ENCODE results near the gene PTCSC3.
"Not testable (repeated sequence)": the region's sequence is repeated elsewhere in the genome, so short reads cannot be mapped to it uniquely, and the experiment has no call there.

The PTCSC3 gene

DNA sequence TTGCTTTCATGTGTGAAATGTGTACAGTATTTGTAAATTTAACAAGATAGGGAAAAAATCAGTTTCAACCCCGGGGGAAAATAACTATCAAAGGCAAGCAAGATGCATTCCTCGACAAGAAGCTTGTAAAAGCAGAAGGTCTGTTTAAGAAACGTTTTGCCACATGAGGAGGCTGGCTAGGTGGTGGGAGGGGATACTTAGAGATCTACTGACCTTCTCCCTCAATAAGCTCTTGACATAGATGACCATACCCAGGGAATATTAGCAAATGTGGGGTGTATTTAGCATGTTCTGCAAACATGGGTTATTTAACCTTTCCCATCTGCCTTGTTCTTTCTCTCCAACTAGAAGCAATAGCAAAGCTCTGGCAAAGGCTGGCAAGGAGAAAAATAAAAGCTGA, 4.9 kb downstream of the PTCSC3 start:
- no peak for DNase-seq

DNA sequence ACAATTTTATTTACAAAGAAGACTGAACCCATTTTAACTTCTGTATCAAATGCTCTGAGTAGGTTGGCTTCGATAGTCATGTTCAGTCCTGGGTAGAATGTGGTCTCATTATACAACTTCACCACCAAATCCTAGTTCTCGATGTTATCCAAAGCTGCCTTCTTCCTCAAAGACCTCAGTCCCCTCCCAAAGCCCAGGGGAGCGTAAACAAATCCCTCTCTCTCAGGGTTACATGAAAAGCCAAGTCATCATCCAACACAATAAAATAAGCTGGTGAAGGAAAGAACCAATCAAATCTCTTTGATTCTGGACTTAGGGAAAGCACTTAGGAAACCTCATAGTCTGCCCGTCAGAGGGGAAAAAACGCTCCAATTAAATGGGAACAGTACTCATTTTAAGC, 9.1 kb downstream of the PTCSC3 start:
- no peak for DNase-seq

DNA sequence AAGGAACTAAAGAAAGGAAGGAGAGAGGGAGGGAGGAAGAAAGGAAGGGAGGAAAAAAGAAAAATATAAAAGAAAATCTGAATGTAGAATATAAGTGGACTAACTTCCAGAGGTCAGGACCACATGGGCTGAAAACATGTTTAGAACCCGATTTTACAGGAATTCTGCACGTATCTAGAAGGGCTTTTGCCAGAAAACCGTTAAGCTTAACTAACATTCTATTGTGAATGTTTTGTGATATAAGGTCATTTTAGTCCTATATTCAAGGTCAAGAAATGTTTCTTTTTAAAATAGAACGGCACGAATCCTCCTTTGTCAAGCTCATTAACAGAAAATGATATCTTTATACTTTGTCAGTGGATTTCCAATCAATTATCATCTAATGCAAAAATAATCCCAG, 13.1 kb downstream of the PTCSC3 start:
- no peak for DNase-seq

DNA sequence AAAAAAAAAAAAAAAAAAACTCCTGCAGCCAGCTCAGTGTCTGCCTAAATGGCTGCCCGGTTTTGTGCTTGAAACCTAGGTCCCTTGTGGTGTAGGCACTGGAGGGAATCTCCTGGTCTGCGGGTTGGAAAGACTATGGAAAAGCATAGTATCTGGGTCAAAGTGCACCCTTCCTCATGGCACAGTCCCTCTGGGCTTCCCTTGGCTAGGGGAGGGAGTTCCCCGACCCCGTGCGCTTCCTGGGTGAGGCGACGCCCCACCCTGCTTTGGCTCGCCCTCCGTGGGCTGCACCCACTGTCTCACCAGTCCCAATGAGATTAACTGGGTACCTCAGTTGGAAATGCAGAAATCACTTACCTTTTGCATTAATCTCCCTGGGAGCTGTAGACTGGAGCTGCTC, 14.3 kb downstream of the PTCSC3 start:
- DNase-seq = no peak

DNA sequence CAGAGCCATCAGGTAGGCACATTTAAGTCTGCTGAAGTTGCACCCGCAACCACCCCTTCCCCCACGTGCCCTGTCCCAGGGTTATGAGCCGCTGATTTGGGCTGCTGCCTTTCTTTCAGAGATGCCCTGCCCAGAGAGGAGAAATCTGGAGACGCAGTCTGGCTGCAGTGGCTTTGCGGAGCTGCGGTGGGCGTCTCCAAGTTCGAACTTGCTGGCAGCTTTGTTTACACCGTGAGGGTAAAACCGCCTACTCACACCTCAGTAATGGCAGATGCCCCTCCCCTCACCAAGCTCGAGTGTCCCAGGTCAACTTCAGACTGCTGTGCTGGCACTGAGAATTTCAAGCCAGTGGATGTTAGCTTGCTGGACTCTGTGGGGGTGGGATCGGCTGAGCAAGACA, 14.7 kb downstream of the PTCSC3 start:
- no peak for DNase-seq

DNA sequence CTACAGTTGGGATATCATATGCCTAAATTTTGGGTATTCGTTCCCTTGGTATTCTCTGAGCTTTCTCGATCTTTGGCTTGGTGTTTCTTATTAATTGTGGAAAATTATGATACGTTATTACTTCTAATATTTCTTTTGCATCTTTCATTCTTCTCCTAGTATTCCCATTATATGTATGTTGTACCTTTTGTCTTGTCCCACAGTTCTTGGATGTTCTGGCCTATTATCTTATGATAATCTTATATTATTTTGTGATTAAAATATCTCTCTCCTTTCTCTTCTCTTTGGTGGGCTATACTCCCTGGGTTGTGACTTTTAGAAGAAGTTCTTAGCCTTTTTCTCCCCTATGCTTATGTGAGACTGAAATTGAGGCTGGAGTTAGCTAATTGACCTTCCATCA, 25.2 kb downstream of the PTCSC3 start:
- DNase-seq = no peak

DNA sequence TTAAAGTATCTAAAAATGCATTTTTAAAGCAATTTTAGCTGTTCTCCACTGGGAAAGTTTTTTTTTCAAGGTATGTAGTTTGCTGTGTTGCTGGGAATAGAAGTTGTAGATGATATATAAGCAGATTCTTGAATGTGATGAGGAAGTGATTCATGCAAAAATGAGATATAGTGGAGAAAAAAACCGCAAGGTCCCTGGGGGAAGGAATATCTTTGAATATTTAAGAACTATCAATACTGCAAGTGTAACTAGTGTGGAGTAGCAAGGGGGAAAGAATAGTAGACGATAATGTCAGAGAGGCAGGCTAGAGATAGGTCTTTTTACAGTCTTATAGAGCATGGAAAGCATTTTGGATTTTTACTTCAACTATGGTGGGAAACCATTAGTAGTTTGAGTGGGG, 42.5 kb downstream of the PTCSC3 start:
- DNase-seq = no peak

DNA sequence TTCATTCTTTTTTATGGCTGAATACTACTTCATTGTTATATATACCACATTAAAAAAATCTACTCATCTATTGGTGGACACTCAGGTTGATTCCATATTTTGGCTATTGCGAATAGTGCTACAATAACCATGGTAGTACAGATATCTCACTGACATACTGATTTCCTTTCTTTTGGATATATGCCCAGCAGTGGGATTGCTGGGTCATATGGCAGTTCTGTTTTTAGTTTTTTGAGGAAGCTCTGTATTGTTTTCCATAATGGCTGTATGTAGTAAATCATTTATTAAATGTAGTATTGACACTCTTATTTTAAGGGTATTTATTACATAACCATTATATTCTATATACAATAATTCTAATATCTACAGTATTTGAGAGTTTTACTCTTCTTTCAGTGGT, 43.7 kb downstream of the PTCSC3 start:
- no peak for DNase-seq

DNA sequence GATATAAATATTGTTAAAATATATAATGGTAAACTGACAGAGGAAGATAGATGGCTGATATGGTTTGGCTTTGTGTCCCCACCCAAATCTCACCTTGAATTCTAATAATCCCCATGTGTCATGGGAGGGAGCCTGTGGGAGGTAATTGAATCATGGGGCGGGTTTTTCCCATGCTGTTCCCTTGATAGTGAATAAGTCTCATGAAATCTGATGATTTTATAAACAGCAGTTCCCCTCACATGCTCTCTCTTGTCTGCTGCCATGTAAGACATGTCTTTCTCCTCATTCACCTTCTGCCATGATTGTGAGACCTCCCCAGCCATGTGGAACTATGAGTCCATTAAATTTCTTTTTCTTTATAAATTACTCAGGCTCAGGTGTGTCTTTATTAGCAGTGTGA, 46.3 kb downstream of the PTCSC3 start:
- DNase-seq = no peak

DNA sequence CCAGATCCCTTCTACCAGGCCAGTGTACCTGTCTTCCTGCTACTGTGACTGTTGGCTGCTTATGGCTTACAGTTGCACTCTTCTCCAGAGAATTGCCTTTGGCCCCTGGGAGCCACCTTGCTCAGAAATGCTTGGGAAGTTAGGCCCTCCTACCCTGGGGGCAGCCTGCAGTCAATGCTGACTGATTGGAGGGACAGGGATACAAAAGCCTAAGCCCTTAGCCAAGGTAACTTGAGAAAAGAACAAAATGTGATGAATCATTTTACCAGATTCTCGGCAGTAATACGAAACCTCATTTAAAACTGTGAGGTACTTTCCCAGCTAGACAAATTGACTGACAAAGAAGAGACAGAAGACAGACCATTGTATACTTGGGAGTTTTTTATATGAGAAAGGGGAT, 47.3 kb downstream of the PTCSC3 start:
- DNase-seq = no peak

DNA sequence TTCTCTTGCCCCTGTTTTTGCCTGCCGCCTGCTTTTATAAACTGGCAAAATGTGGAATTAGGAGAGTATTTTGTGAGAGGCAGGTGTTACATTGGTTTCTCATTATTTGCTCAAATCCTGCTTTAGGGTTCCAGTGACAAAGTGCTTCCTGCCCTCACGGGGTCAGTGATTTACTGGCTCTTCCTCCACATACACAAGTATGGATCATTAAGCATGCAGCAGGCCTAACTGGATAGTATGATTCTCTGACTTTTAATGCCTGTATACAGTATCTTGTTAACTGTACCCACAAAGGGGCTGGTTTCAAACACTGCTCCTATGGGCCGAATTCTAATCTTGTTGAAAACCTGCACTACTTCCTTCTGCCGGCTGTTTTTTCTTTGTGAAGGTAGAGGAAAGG, 63.2 kb downstream of the PTCSC3 start:
- no peak for DNase-seq

DNA sequence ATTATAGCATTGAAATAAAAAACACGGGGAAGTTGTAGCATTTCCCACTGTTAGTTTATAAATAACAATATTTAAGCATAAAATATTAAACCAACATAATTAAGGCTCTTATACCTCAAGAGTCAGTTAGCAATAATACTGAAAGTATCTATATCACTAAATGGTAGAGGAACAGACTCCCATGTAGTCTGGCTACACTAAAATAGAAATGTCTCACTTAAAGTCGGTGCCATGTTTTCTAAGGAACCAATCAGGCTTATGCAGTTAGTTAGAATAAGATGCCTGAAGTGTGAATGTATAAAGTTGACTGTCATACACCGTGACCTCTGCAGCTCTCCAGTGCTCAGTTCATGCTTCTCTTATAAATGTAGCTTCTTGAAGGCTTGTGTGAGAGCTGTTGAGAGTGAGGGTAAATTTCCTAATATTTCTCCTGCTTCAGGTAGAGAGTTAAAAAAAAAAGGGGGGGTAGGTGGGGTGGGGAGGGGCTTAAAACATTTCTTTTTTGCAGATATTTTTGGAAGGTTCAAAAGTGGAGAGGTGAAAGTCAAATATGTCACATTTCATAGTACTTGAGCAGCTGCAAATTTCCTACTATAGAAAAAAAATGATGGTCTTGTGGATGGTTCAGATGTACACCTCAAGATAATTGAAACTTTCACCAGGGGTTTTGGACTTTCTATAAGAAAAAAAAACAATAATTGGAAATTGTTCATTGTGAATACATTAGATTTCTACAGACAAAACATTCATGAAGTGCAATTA, 64.5 kb downstream of the PTCSC3 start:
- DNase-seq = no peak

DNA sequence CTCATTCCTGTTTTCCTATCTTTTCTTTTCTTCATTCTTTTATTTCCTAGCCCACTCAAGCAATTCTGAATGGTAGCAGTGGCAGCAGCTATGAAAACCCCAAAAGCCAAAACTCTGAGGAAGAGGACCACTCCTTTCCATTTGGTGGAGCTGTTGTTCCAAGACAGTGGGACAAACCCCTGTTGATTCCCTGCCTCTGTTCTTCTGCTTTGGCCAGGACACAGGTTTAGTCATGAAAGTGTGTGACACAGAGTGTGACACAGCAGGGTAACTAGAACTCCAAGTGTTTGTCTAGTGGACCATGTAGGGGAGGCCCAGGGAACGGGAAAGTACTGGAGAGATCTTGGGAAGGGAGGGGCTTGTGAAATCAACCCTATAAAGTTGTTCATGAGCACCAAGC, 71.1 kb downstream of the PTCSC3 start:
- no peak for DNase-seq

DNA sequence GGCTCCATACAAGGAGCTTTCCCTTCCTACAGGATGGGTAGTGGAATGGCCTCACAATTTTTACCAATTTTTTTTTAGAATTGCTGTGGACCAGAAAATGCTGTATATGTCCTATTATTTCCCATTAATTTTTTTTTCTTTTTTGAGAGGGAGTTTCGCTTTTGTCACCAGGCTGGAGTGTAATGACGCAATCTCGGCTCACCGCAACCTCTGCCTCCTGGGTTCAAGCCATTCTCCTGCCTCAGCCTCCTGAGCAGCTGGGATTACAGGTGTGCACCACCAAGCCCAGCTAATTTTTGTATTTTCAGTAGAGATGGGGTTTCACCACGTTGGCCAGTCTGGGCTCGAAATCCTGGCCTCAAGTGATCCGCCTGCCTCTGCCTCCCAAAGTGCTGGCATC, 72.3 kb downstream of the PTCSC3 start:
- DNase-seq = not testable (repeated sequence)

DNA sequence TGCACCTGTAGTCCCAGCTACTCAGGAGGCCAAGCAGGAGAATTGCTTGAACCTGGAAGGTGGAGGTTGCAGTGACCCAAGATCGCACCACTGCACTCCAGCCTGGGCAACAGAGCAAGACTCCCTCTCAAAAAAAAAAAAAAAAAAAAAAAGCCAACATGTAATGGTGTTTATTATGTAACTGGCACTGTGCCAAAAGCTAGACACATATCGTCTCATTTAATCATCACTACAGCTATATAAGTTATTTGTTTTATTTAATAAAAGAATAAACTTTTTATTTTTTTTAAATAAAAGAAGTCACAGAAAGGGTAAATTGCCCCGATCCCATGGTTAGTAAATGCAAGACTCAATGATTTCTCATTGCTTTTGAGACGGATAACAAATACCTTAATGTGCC, 76.9 kb downstream of the PTCSC3 start:
- DNase-seq = no peak

DNA sequence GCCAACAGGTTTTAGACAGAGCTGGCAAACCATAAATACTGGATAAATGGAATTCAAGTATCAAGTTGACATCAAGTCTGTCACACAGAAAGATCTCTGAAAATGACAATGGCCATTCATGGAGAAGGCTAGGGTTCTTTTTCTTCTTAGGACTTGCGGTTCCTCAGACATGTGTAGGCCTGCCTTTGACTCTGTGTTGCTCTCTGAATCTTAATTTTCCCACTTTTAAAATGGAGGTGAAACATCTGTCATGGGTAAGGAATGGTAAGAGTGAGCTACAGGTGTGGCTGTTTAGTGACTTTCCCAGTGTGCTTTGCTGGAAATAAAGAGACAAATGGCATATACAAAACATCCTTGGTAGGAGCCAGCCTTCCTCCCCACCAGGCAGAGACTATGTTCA, 79.2 kb downstream of the PTCSC3 start:
- DNase-seq = no peak

DNA sequence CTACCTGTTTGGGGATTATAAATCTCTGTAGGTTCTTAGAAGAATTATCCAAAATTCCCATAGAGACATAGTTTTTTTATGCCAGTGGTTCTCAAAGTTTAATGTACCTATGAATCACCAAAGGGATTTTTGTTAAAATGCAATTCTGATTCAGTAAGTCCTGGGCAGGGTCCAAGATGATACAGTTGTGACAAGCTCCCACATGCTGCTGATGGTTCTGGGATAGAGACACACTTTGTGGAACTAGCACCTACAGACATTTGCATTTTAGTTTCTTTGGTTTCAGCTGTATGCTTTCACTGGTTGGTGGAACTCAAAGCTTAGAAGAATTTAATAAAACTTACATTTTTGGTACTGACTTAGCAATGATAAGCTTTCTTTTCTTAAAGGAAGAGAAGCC, 80.4 kb downstream of the PTCSC3 start:
- DNase-seq = no peak

DNA sequence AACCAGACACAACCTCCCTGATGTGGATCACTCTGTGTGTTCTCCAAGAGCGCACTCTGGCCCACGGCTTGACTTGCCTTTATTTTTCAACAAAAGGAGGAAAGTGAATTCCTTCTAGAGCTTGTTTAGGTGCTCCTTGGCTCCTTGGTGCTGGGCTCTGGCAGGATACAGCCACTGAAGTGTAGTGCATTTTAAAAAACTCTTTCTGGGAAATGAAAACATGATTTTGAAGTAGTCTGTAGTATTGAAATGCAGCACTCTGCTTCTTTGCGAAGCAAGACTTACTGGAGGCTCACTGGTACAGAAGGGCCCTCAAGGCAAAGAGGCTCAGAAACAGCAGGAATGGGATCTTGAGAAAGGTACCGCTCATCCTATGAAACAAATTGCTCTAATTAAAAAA, 81.6 kb downstream of the PTCSC3 start:
- DNase-seq = no peak

DNA sequence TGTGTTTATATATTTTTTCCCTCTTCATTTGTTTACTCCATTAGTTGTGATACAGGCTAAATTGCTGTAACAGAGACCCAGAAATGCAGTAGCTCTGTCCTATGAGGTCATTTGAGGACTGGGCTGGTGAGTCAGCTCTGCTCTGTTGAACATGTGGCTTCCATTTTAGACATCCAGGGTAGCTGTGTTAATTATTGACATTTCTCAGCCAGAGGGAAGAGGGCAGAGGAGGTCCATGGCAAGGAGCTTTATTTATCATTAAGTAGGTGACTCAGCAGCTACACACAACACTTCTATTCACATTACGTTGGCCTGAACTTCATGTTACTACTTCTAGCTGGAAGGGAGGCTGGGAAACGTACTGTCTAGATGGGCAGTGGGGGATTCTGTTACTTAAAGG, 85.4 kb downstream of the PTCSC3 start:
- no peak for DNase-seq

DNA sequence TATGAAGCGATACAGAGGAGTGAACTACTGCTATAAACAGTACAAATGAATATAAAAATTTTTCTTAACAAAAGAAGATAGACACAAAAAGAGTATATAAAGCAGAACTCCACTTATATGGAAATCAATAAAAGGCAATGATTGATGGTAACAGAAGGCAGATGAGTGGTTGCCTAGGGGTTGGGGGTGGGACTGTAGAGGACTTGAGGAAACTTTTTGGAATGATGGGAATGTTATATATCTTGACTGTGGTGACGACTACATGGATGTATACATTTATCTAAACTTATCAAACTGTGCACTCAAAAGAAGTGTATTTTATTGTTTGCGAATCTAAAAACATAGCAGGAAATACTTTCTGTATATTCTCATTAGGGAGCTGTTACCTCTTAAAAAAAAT, 89.1 kb downstream of the PTCSC3 start:
- no peak for DNase-seq

DNA sequence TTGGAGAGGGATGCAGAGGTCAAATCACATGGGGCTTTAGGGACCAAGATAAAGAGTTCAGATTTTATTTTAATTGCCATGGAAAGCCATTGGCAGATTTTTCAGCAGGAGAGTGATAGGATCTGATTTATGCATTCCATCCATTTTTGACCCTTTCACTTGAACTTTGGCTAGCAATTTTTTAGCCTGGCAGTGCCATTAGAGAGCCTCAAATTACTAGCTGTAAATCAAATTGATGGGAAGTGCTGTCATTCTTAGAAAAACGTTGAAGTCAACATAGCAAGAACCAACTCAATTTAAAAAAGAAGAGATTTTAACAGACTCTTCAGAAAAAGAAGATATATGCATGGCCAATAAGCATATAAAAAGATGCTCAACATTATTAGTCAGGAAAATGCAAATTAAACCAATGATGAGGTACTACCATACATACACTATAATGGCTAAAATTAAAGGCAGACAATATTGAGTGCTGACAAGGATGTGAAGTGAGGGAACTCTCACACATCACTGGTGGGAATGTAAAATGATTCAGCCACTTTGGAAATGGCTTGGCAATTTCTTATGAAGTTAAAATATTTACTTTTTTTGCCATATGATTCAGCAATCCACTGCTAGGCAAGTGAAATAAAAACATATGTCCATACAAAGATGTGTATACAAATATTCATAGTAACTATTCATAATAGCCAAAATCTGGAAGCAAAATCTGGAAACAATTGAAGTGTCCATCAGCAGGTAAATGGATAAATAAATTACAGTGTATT, 89.7 kb downstream of the PTCSC3 start:
- DNase-seq = no peak

DNA sequence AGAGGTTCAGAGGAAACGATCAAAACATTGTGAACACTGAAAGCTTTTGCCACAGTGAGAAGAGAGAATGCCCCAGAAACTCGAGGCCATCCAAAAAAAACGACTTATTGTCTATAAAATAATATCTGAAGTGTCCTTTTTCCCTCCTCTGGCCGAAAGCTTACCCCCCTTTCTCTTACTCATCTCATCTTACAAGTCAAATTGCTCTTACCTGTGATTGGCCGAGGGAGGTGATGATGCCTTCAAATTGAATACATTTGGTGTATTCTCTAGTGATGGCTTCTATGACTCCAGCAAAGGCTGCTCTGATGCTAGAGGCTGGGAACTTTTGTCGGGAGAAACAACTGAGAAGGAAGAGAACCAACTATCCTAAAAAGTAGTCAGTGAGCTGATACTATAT, 90.7 kb downstream of the PTCSC3 start:
- no peak for DNase-seq
